GM12878 (cell line): ENCODE results near the gene THUMPD2. TPM values are rescaled to one million over a fixed set of nuclear protein-coding genes. Genes with fewer than 3 reads are reported as not detected.
A peak's percentile ranks its signal among the peaks of the same experiment; 100 is the strongest.

ENCODE experiments used
- ATAC-seq: fragments of 200-7000 bp; cut with Tn5 transposase; 3 replicates; pipeline ENCODE4 v1.9.1; 2020; ENCODE audit warnings: mild to moderate bottlenecking, moderate library complexity
- BruUV-seq: library from RNA; stranded (reverse); fragments of 400-500 nt; replicated peaks from 2 replicates; lab custom pipeline; 2021; lab: Mats Ljungman, UMichigan
- CTCF ChIA-PET: fragments of 300-600 bp; sonication (Branson Sonifier 250); formaldehyde crosslinking; extraction: SDS; loops from one replicate; lab custom pipeline; 2021; ENCODE audit warnings: inconsistent platforms; lab: Yijun Ruan, JAX
- POLR2A ChIA-PET: fragments of 350-600 bp; formaldehyde crosslinking; extraction: SDS; loops from one replicate; lab custom pipeline; 2021; ENCODE audit warnings: inconsistent platforms; lab: Charles Lee
- RAD21 ChIA-PET: fragments of 300-600 bp; sonication (Branson Sonifier 250); formaldehyde crosslinking; loops from one replicate; lab custom pipeline; 2023; ENCODE audit warnings: antibody characterized with exemption; ENCODE audit not compliant: unreplicated experiment; lab: Charles Lee
- SMC1A ChIA-PET: fragments of 300-600 bp; sonication (Branson Sonifier 250); formaldehyde crosslinking; loops from one replicate; lab custom pipeline; 2023; ENCODE audit not compliant: unreplicated experiment, uncharacterized antibody; lab: Charles Lee
- DNase-seq: peaks from one replicate; pipeline ENCODE4 v3.0.0-alpha.2; 2011; ENCODE audit warnings: low read depth, low spot score
- FAIRE-seq: peaks from 3 replicates; lab custom pipeline; 2011; peaks lifted over from hg19 to GRCh38; lab: Jason Lieb, UNC
- H2AFZ ChIP-seq: 2 replicates; pipeline ENCODE4 v1.6.0; 2011; ENCODE audit warnings: low read depth, low read length, control low read depth; ENCODE audit not compliant: control insufficient read depth
- H3K27ac ChIP-seq: 2 replicates; pipeline ENCODE4 v1.5.1; 2011; ENCODE audit warnings: control low read depth; ENCODE audit not compliant: control insufficient read depth, insufficient read depth
- H3K27me3 ChIP-seq, 2 experiments: replicated peaks in 1 of 2; 2 replicates each; pipeline versions ENCODE4 v1.6.0 to v1.6.1; 2011; ENCODE audit warnings: low read length in 1 of 2; ENCODE audit not compliant: control insufficient read depth in 2 of 2, insufficient read depth in 2 of 2
- H3K36me3 ChIP-seq, 2 experiments: 2 replicates each; pipeline ENCODE4 v1.5.1; 2011; ENCODE audit warnings: low read length in 1 of 2; ENCODE audit not compliant: control insufficient read depth in 2 of 2, insufficient read depth in 2 of 2
- H3K4me1 ChIP-seq: 2 replicates; pipeline ENCODE4 v1.6.1; 2011; ENCODE audit warnings: mild to moderate bottlenecking, low read length, moderate library complexity, mixed read lengths; ENCODE audit not compliant: control insufficient read depth, insufficient read depth
- H3K4me2 ChIP-seq: 2 replicates; pipeline ENCODE4 v1.6.0; 2011; ENCODE audit warnings: control low read depth; ENCODE audit not compliant: control insufficient read depth, insufficient read depth
- H3K4me3 ChIP-seq: fragments of 200-600 bp; sonication (generic); 2 replicates; pipeline ENCODE4 v1.5.1; 2016
- H3K79me2 ChIP-seq: 2 replicates; pipeline ENCODE4 v1.6.0; 2011; ENCODE audit warnings: low read length; ENCODE audit not compliant: control insufficient read depth, insufficient read depth
- H3K9ac ChIP-seq: 2 replicates; pipeline ENCODE4 v1.8.0; 2011; ENCODE audit warnings: low read length, control low read depth, mixed read lengths; ENCODE audit not compliant: control insufficient read depth, insufficient read depth
- H3K9me3 ChIP-seq: replicated peaks from 3 replicates; pipeline ENCODE4 v1.5.1; 2011; ENCODE audit warnings: mild to moderate bottlenecking, low read length; ENCODE audit not compliant: control insufficient read depth, insufficient read depth
- H4K20me1 ChIP-seq: 2 replicates; pipeline ENCODE4 v1.6.0; 2011; ENCODE audit not compliant: control insufficient read depth, insufficient read depth
- EGR1 ChIP-seq, 2 experiments: IDR thresholded peaks; 1 replicate in 1 of 2; 2 replicates in 1 of 2; pipeline ENCODE4 v1.6.1; 2011 to 2012; ENCODE audit warnings: low read depth in 2 of 2, low read length in 2 of 2, borderline replicate concordance in 1 of 2, mild to moderate bottlenecking in 1 of 2, moderate library complexity in 1 of 2
- HDGF ChIP-seq: fragments of 450-650 bp; IDR thresholded peaks from 2 replicates; pipeline ENCODE4 v1.6.1; 2016; ENCODE audit warnings: antibody characterized with exemption
- MLLT1 ChIP-seq: fragments of 450-650 bp; IDR thresholded peaks from 2 replicates; pipeline ENCODE4 v1.6.1; 2016; ENCODE audit warnings: mild to moderate bottlenecking
- NFIC ChIP-seq: IDR thresholded peaks from 2 replicates; pipeline ENCODE4 v1.6.1; 2012; ENCODE audit warnings: low read depth, mild to moderate bottlenecking, inconsistent platforms, low read length, moderate library complexity
- PKNOX1 ChIP-seq: fragments of 450-650 bp; IDR thresholded peaks from 2 replicates; pipeline ENCODE4 v1.6.1; 2016; ENCODE audit warnings: mild to moderate bottlenecking
- SIX5 ChIP-seq: IDR thresholded peaks from 2 replicates; pipeline ENCODE4 v1.6.1; 2011; ENCODE audit warnings: mild to moderate bottlenecking, low read depth, low read length, moderate library complexity; ENCODE audit not compliant: severe bottlenecking
- SMAD1 ChIP-seq: fragments of 450-650 bp; IDR thresholded peaks from 2 replicates; pipeline ENCODE4 v1.6.1; 2018; ENCODE audit warnings: mild to moderate bottlenecking, low read depth; ENCODE audit not compliant: partially characterized antibody
- TBL1XR1 ChIP-seq: IDR thresholded peaks from 2 replicates; pipeline ENCODE4 v1.6.1; 2012; ENCODE audit warnings: low read depth, low read length, improper control_type of control experiment
- TCF3 ChIP-seq: IDR thresholded peaks from 2 replicates; pipeline ENCODE4 v1.6.1; 2012; ENCODE audit warnings: low read depth, mild to moderate bottlenecking, low read length, borderline replicate concordance; ENCODE audit not compliant: insufficient read depth
- YBX1 ChIP-seq: fragments of 450-650 bp; IDR thresholded peaks from 2 replicates; pipeline ENCODE4 v1.6.1; 2016; ENCODE audit warnings: antibody characterized with exemption
- ZNF622 ChIP-seq: fragments of 450-650 bp; IDR thresholded peaks from 2 replicates; pipeline ENCODE4 v1.6.1; 2017; ENCODE audit warnings: mild to moderate bottlenecking, inconsistent platforms
- WGBS: methylation state at CpG from one replicate; pipeline ENCODE4 v1.1.6; 2016; ENCODE audit warnings: low lambda C conversion rate; ENCODE audit not compliant: insufficient replicate concordance, insufficient coverage; ENCODE audit errors: missing lambda C conversion rate; 5-methylcytosine and 5-hydroxymethylcytosine counted together
- in situ Hi-C: fragments of 300-500 bp; cut with MboI; formaldehyde crosslinking; loops from 9 replicates; pipeline ENCODE4 v1.14.3; 2018; ENCODE audit warnings: mixed read lengths
- intact Hi-C: fragments of 100-400 bp; cut with micrococcal nuclease; formaldehyde crosslinking; loops from one replicate; pipeline ENCODE4 v1.14.2; 2022; ENCODE audit not compliant: unreplicated experiment
- polyA plus RNA-seq, 11 experiments: library from polyadenylated mRNA; depleted of rRNA in 4 of 11; unstranded in 6 of 11; stranded (reverse) in 5 of 11; fragments of >200 nt; fragmentation: Nextera tagmentation in 4 of 11; fragmentation: Illumina TruSeq in 1 of 11; extraction: Ambion mirVana in 4 of 11; extraction: Trizol in 1 of 11; gene quantifications; 1 replicate in 1 of 11; 2 replicates in 10 of 11; pipeline versions ENCODE4 v1.2.1 to v1.2.3, GENCODE V29; 2011 to 2016; ENCODE audit warnings: inconsistent platforms in 2 of 11, missing spikeins in 2 of 11, low read depth in 1 of 11
- total RNA-seq, 4 experiments: library from RNA; depleted of rRNA in 3 of 4; stranded (reverse); fragments of >200 nt in 3 of 4; fragmentation: Illumina TruSeq in 1 of 4; extraction: Trizol in 1 of 4; gene quantifications; 2 replicates each; pipeline versions ENCODE4 v1.2.1 to v1.2.3, GENCODE V29; 2013 to 2021

THUMPD2 gene
- total and polyA plus RNA-seq, 10 of the 15 experiments (the other 5 are each of a cell fraction or from before 2014, with no cell fraction given): 6.7 to 19.7 (median 13.8) TPM

GRCh38 chr2:39772812-39773152, 6.3 kb downstream of the THUMPD2 start:
- ATAC-seq (no peak), DNase-seq (no peak), FAIRE-seq (no peak)
- in situ Hi-C loops (no loop called here), intact Hi-C loops (no loop called here)
- CTCF ChIA-PET: interaction anchor here (1.2 kb wide), 1 partner anchor 42 kb away, joined by 3 read pairs; no protein-coding TSS in a partner anchor
- no peaks in the 10 kb centered on the region for H3K27me3 ChIP-seq
- POLR2A ChIA-PET: no interaction called here
- TF ChIP-seq EGR1 (IDR thresholded peaks at IDR 0.05; ENCODE audit: borderline replicate concordance in 1 of 2, low read depth in 2 of 2, low read length in 2 of 2): no peak
- no peak for TF ChIP-seq ZNF622
- TF ChIP-seq MLLT1: no peak
- WGBS: 100% methylated on average over 1 of the region's 1 CpG
- H2AFZ ChIP-seq: no peak overlapping the region
- H3K79me2 ChIP-seq: peaks cover 49% of the 10 kb centered on the region
- H3K4me3 ChIP-seq: no peak overlapping the region
- peaks cover 6% of the 10 kb centered on the region for H3K4me1 ChIP-seq
- H3K9me3 ChIP-seq: no peaks in the 10 kb centered on the region
- H3K27ac ChIP-seq: no peak overlapping the region
- H3K4me2 ChIP-seq: peak overlapping the region; percentile 54
- SMC1A ChIA-PET: no interaction called here
- H4K20me1 ChIP-seq: no peaks in the 10 kb centered on the region
- RAD21 ChIA-PET: no interaction called here
- H3K9ac ChIP-seq: no peak overlapping the region
- peaks cover 0 to 2% of the 10 kb centered on the region in 2 experiments; a peak in 3 of 4 replicates for H3K36me3 ChIP-seq
- BruUV-seq: no TSS peak

GRCh38 chr2:39772086-39772811, 6.8 kb downstream of the THUMPD2 start:
- Histone ChIP-seq H3K4me3 (no peak overlapping the region), H3K27ac (no peak overlapping the region), H3K9me3 (no peaks in the 10 kb centered on the region), H3K9ac (no peak overlapping the region), H4K20me1 (no peaks in the 10 kb centered on the region), H2AFZ (no peak overlapping the region), H3K4me2 (peak overlapping the region; percentile 54), H3K36me3 (peaks cover 0 to 2% of the 10 kb centered on the region in 2 experiments; a peak in 3 of 4 replicates), H3K79me2 (peaks cover 44% of the 10 kb centered on the region), H3K4me1 (peaks cover 6% of the 10 kb centered on the region), H3K27me3 (no peaks in the 10 kb centered on the region)
- intact Hi-C loops: no loop called here
- ChIA-PET POLR2A (no interaction called here), CTCF (interaction anchor here (1.3 kb wide), 1 partner anchor 43 kb away, joined by 3 read pairs; no protein-coding TSS in a partner anchor), SMC1A (interaction anchor here (1.1 kb wide), 1 partner anchor 21 kb away, joined by 3 read pairs; no protein-coding TSS in a partner anchor), RAD21 (no interaction called here)
- DNase-seq: no peak
- in situ Hi-C loops: no loop called here
- no TSS peak for BruUV-seq
- TF ChIP-seq TCF3: no peak
- no peak for TF ChIP-seq MLLT1
- no peak for TF ChIP-seq PKNOX1
- no peak for TF ChIP-seq YBX1
- TF ChIP-seq HDGF: no peak
- no peak for TF ChIP-seq TBL1XR1
- TF ChIP-seq SMAD1: no peak
- no peak for TF ChIP-seq SIX5
- no peak for TF ChIP-seq NFIC
- peak; percentile 42 for ATAC-seq
- no peak for FAIRE-seq
- 97% methylated on average over 3 of the region's 3 CpGs for WGBS
